ENCODE data around the gene ZP1.

DNA sequence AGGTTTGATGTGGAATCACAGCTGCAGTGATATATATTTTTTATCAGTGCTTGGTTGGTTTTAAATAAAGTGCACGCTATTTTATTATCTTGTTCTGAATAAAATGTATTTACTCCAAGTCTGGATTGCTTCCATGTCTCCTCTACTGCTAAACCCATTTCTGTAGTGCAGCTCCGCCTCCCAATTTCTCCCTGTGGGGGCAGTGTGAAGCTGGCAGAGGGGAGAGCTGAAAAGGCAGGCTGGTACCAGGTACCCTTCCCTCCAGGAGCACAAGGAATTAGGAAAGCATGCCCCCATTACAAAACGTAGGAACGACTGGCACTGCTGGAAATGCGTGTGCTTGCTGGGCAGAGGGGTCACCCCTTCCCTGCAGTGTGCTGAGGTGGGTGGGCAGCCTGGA is 56.0 kb downstream of the ZP1 start:
- TF ChIP-seq ZNF274 (IDR thresholded peaks at IDR 0.05; ENCODE audit: low read depth, low read length) (no peak), YY1 (IDR thresholded peaks at IDR 0.05; ENCODE audit: insufficient read depth, insufficient read length) (no peak)
